ENCODE measurements around the gene HOXA3. TPM values are rescaled to one million over a fixed set of nuclear protein-coding genes. Genes with fewer than 3 reads are reported as not detected.

Gene HOXA3
- total and polyA plus RNA-seq, 2 of the 8 experiments (the other 6 are each of a cell fraction or from before 2014, with no cell fraction given): not detected

- TF ChIP-seq TEAD4 (IDR thresholded peaks at IDR 0.05; ENCODE audit: low read depth, low read length) (peak; percentile 60; the same call in 1 of the 2 replicates), HDAC2 (IDR thresholded peaks at IDR 0.05; ENCODE audit: borderline replicate concordance in 1 of 2, low read depth in 2 of 2, low read length in 2 of 2) (no peak), POLR2AphosphoS5 (IDR thresholded peaks at IDR 0.05; ENCODE audit: low read depth, low read length) (no peak), EP300 (IDR thresholded peaks at IDR 0.05; ENCODE audit: borderline replicate concordance in 1 of 2, low read depth in 2 of 2, low read length in 2 of 2) (no peak), BACH1 (IDR thresholded peaks at IDR 0.05; ENCODE audit: low read length) (no peak), BCL11A (IDR thresholded peaks at IDR 0.05; ENCODE audit: low read depth in 2 of 2, low read length in 2 of 2) (no peak), SAP30 (IDR thresholded peaks at IDR 0.05; ENCODE audit: insufficient read depth, insufficient replicate concordance, low read length) (no peak), ZNF274 (IDR thresholded peaks at IDR 0.05; ENCODE audit: borderline replicate concordance, extremely low read depth, low read length) (no peak), CHD1 (IDR thresholded peaks at IDR 0.05; ENCODE audit: low read depth, low read length) (no peak), KDM4A (IDR thresholded peaks at IDR 0.05; ENCODE audit: low read depth, low read length, severe bottlenecking) (peak; percentile 63), EGR1 (IDR thresholded peaks at IDR 0.05; ENCODE audit: borderline replicate concordance, low read depth, low read length) (no peak), CTCF (IDR thresholded peaks at IDR 0.05; ENCODE audit: control extremely low read depth in 1 of 3, insufficient read depth in 1 of 3, low read depth in 1 of 3, low read length in 3 of 3) (peak; percentile 83 to 99 (median 91))
- TF ChIP-seq, protein P1, sequence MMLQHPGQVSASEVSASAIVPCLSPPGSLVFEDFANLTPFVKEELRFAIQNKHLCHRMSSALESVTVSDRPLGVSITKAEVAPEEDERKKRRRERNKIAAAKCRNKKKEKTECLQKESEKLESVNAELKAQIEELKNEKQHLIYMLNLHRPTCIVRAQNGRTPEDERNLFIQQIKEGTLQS (IDR thresholded peaks at IDR 0.05; ENCODE audit: insufficient read depth, low read depth, low read length): no peak
- TF ChIP-seq, protein P2, sequence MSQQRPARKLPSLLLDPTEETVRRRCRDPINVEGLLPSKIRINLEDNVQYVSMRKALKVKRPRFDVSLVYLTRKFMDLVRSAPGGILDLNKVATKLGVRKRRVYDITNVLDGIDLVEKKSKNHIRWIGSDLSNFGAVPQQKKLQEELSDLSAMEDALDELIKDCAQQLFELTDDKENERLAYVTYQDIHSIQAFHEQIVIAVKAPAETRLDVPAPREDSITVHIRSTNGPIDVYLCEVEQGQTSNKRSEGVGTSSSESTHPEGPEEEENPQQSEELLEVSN (IDR thresholded peaks at IDR 0.05): peak; percentile 65
These were observed 8.3 kb upstream of the HOXA3 start (continued) for GRCh38 chr7:27160546-27161213.
